D721Med (cell line): ENCODE data around the gene NAT9.

ENCODE experiments used
- DNase-seq: peaks from one replicate; pipeline ENCODE4 v3.0.0; 2011; ENCODE audit warnings: low spot score; ENCODE audit not compliant: insufficient read length
- FAIRE-seq: peaks from 2 replicates; lab custom pipeline; 2011; peaks lifted over from hg19 to GRCh38; lab: Jason Lieb, UNC
- CTCF ChIP-seq: IDR thresholded peaks from 2 replicates; pipeline ENCODE4 v1.5.1; 2012; ENCODE audit warnings: mild to moderate bottlenecking, control low read depth; ENCODE audit not compliant: insufficient read depth; ENCODE audit errors: missing control alignments

The NAT9 gene

GRCh38 chr17:74772053-74772452, 4.1 kb downstream of the NAT9 start:
- FAIRE-seq (no peak), DNase-seq (no peak)
- no peak for TF ChIP-seq CTCF

GRCh38 chr17:74771319-74771914, 4.7 kb downstream of the NAT9 start:
- DNase-seq, result no peak
- TF ChIP-seq CTCF, result no peak
- FAIRE-seq, result no peak

GRCh38 chr17:74770498-74771318, 5.4 kb downstream of the NAT9 start:
- FAIRE-seq, result no peak
- TF ChIP-seq CTCF, result peak; percentile 91
- peak; percentile 83 for DNase-seq

- no peak for TF ChIP-seq CTCF
- DNase-seq, result no peak
- no peak for FAIRE-seq
Measured at GRCh38 chr17:74769856-74770497, 6.2 kb downstream of the NAT9 start.

- DNase-seq, result no peak
- no peak for TF ChIP-seq CTCF
- FAIRE-seq, result no peak
Measured at GRCh38 chr17:74769266-74769855, 6.8 kb downstream of the NAT9 start.

- no peak for TF ChIP-seq CTCF
- FAIRE-seq (no peak), DNase-seq (no peak)
Measured at GRCh38 chr17:74768763-74769114, 7.4 kb downstream of the NAT9 start.
